GM21360 (cell line): ENCODE measurements around the gene PRDM16.

Experiments used
- ATAC-seq: cut with Tn5 transposase; IDR thresholded peaks from one replicate; pipeline ENCODE4 v1.9.1; 2021; ENCODE audit warnings: mild to moderate bottlenecking, moderate library complexity; ENCODE audit not compliant: unreplicated experiment

The PRDM16 gene

DNA sequence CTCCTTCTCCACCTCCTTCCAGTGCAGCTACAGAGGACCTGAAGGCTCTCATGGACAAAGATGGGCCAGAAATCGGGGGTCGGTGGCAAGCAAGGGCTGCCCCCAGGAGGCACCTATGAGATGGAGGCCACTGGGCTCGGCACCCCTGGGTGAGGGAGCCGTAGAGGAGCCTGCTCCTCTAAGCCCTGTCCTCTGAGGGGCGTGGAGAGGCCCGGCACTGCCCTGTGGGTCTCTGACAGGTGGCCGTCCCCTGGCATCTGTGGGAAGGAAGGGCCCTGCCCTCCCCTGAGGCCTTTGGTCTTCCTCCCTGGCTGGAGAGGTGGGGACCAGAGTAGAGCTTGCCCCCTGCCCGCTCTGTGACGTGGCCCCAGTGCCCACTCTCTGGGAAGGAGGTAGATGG, 30.9 kb downstream of the PRDM16 start:
- ATAC-seq = no peak

DNA sequence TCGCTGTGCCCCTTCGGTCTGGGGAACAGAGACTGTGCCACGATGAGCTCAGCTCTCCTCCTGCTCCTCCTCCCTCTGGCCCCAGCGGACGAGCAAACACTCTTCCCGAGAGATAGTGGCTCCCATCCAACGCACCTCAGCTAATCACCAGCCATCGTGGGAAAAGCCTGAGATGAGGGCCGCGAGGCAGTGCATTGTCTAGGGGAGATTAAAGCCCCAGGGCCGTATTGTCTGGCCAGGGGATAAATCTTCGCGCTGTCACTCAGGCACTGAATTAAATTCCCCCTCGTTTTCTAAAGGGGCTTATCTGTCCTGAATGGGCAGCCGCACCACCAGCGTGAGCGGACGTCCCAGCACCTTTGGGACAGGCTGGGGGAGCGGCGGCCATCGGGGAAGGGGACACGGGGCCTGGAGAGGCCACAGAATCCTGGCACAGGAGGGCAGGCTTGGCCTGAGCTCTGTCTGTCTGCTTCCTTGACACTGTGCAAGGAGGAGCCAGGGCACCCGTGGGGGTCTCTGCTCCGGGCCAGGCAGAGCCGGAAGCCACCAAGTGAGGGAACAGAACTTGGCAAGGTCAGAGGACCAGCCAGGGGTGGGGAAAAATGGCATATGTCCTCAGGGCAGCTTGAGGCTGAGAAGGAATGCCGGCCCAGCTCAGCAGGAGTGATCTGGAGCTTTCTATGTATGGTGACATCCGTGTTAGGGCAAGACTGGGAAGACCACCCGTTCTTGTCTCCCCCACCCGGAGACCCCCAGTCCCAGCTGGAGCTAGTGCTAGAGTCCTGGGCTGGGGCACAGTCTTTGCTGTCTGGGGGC, 32.3 kb downstream of the PRDM16 start:
- no peak for ATAC-seq

DNA sequence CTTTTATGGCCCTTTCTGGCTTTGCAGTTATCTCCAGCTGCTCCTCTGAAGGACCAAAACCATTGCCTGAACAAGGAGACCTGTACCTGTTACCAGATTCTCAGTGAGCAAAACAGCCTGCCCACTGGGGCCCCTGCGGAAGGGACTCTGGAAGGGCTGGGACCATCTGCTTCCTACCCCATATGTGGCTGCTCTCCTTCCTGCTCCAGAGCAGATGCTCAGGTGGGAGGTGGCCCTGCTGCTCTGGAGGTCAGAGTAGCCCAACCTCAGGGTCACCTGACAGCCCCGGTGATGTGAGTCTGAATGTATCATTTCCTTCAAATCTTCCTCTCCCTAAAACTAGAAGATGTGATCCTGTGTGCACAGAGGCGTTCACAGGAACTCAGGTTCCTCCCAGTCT, 33.6 kb downstream of the PRDM16 start:
- ATAC-seq = no peak

DNA sequence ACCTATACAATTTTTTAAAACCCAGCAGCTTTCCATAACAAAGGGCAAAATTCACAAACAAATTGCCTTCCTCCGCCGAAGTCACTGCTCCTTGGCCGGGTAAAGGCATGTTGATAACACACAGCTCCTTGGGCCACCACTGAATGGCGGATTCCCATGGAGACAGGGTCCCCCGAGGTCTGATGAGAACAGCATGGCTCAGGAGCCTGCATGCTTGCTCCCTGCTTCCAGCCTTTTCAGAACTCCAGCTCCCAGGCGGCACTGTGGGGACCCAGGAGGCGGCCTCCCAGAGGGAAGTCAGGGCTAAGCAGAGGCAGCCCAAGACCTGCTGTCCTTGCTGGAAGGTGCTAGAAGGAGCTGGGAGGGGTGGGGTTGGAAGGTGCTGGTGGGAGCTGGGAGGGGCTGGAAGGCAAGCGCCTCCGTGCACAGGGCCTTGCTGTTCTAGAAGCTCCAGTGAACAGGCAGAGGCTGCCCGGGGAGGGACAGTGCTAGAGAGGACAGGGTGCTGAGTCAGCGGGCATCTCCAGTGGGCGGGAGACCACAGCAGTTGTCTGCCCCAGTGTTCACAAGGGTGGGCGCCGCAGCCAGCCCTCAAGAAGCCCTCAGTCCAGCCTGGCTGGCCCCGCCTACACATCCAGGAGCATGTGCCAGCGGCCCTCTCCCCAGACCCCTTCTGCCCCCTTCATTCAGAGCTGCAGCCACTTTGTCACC, 35.1 kb downstream of the PRDM16 start:
- no peak for ATAC-seq

DNA sequence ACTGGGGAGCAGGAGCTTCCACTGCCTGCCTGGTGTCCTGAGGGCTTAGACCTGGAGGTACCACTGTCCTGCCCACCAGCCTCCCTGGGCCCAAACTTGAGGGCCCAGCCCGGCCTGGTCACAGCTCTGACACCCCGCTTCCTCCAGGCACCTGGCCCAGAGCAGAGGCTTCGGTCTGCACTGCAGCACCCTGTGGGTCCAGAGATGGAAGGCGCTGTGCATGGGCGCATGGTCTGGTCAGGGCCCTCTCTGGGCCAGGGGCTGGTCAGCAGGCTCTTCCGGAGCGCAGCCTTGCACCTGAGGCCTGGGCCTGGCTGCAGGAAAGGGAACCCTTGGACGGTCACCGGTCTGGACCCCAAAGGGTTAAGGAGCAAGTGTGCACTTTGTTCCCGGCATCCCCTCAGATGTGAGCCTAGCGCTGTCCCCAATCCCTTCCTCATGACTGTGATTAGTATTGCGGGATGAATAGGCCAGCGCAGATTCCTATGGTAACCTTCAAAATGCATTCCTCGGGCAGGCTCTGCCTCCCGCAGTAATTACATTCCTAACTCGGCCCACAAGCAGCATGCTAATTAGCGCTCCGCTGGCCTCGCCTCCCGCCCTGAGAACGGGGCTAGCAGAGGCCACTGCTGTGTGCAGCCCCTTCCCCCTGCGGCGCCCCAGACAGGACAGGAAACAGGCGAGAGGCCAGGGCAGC, 36.3 kb downstream of the PRDM16 start:
- no peak for ATAC-seq

DNA sequence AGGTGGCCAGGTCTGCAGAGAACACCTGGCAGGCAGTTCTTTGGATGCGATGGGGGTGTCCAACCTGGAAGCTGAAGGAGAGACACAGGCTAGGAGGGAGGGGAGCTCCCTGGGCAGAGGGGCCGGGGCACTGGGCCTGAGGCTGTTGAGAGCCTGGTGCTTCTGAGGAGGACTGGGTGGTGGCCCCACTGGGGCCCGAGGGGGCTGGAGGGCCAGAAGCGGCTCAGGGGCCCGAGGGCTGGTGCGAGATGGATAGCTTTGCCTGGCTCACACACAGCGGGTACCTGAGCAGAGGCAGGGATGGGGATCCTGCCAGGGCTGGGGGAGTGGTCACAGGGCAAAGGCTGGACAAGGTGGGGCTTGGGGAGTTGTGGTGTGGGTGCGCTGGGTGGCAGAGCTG, 37.2 kb downstream of the PRDM16 start:
- no peak for ATAC-seq

DNA sequence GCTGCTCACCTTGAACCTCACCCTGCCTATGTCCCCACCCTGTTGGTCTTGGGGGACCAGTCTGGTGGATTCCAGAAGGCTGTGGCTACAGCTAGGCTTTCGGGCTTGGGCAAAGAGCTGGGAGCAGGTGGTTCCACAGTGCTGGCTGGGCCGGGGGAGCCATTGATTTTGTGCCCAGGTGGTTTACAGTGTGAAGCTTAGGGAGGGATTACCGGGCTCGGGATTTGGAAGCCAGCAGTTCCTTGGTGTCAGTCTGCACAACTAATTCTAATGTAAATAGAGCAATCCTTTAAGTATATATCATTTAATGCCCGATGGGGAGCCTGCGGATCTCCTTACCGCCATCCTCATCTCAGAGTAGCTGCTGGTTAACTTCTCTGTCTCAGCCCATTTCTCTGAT, 38.2 kb downstream of the PRDM16 start:
- no peak for ATAC-seq

DNA sequence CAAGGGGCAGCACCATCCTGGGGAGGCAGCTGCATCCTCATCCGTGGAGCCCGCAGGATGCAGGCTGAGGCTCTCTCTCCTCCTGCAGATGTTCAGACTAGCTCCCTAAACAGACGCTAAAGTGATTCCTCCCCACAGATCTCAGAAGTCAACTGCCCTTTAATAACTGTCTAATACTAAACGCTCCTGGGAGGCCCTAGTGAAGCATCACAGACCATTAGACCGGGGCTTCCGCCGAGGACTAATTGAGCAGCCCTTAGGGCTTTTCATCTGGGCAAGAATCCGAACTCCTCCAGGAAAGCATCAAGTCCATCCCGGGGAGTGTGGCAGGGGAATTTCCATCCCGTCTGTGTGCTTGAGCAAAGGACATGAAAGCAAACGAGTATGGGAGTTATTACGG, 40.4 kb downstream of the PRDM16 start:
- no peak for ATAC-seq

DNA sequence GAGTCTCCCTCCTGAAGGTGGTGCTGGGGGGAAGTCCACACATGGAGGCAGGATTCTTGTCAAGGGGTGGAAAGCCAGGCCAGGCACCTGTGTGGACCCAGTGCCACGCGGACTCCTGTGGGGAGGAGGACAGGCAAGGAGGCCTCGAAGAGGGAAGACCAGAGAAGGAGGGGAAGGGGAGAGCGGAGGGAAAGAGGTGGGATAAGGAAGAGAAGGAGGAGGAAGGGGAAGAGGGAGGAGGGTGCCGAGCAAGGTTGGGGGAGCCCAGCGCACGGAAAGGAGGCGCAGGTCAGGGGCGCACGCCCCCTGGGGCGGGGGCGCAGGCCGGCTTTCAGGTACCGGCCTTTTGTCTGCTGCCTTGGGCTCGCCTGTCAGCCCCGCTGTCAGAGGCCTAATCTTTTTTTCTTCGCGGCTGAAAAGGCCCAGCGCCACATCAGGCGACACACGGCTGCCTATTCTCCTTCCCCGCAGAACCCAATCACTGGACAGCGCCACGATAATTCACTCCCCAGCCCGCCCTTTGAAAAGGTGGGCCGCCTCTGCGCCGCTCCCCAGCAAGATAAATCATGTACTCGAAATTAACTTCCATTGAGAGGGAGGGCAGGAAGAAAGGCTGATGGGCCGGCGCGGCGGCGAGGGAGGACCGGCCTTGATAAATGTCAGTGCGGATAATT, 42.5 kb downstream of the PRDM16 start:
- no peak for ATAC-seq

DNA sequence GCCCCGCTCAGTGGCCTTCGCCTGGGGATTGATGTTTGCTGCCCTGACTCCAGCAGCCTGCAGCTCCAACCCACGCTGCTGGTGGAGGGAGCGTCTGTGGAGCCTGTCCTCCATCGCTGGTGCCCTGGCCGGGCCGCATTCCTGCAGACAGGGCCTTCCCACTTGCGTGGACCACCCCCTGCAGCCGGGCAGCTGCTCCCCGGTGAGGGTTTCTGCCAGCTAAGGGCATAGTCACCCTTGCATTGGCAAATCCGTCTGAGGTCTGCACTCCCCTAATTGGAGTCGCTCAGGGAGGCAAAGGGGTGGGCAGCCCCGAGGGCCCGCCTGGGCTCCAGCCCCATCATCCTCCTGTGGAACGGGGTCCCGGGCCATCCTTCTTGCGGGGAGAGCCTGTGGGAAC, 43.5 kb downstream of the PRDM16 start:
- ATAC-seq = no peak

DNA sequence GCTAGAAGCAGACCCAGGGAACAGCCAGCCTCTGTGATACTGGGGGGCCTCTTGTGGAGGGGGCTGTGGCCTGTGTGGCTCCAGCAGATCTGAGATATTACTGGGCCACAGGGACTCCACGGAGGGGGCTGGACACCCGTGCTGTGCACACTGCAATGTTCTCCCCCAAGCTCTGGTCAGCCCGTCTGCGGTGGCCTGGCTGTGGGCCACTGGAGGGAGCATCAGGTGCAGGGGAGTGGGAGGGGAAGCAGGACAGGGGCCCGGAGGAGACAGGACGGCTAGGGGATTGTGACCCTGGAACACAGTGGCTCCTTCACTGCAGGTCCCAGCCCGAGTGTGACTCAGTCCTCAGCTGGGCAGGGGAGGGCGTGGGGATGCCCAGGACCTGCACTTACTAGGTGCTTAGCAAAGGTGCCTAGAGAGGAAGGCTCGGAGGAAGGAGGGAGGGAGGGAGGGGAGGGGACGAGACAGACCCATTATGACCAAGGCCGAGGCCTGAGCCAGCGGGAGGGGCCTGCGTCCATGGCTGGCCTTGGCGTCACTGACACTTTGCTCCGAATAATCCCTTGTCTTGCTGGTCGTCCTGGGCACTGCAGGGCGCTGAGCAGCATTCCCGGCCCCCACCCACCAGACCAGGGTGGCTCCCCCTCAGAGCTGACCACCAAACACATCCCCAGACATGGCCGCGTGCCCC, 44.2 kb downstream of the PRDM16 start:
- ATAC-seq = no peak

DNA sequence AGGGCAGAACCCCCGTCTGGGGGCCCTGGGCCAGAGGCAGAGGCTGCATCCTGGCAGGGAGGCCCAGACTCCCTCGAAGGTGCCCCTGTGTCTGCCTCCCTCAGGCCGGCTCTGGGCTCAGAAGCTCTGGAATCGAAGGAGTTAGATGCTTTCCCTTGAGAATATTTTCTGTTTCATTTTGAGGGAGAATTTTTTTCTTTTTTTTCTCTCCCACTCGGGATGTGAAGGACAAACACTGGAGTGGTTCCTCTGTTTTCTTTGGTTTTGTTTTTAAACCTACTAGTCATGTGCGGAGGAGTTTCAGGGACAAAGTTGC, 44.7 kb downstream of the PRDM16 start:
- no peak for ATAC-seq

DNA sequence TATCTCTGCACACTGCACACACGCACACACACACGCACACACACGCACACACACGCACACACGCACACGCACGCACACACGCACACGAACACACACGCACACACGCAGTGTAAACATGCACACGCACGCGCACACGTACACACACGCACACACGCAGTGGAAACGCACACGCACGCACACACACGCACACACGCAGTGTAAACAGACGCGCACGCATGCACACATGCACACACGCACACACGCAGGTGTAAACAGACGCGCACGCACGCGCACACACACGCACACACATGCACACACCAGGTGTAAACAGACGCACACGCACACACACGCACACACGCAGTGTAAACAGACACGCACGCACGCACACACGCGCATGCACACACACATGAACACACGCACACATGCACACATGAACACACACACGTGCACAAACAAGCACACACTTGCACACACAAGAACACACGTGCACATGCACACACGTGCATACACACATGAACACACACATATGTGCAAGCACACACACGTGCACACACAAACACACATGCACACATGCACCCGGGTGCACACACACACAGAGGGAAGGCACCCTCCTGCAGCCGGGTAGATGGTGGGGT, 45.2 kb downstream of the PRDM16 start:
- ATAC-seq = no peak

DNA sequence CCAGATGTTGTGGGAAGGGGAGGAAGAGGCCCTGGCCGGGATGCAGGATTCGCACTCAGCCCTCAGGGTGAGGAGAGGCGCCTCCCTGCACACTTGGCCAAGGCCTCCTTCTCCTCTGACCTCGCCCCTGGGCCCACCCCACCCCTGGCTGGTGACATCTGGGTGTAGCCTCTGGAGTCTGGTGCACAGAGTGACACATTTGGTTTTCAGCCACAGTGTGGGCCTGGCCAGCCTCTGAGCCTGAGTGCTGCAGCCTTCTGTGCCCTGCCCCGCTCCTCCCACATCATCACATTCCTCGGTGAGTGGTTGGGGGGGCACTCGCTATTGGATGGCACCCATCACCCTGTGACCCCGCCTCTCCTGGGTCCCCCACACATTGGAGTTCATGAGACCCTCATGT, 45.8 kb downstream of the PRDM16 start:
- ATAC-seq = no peak

DNA sequence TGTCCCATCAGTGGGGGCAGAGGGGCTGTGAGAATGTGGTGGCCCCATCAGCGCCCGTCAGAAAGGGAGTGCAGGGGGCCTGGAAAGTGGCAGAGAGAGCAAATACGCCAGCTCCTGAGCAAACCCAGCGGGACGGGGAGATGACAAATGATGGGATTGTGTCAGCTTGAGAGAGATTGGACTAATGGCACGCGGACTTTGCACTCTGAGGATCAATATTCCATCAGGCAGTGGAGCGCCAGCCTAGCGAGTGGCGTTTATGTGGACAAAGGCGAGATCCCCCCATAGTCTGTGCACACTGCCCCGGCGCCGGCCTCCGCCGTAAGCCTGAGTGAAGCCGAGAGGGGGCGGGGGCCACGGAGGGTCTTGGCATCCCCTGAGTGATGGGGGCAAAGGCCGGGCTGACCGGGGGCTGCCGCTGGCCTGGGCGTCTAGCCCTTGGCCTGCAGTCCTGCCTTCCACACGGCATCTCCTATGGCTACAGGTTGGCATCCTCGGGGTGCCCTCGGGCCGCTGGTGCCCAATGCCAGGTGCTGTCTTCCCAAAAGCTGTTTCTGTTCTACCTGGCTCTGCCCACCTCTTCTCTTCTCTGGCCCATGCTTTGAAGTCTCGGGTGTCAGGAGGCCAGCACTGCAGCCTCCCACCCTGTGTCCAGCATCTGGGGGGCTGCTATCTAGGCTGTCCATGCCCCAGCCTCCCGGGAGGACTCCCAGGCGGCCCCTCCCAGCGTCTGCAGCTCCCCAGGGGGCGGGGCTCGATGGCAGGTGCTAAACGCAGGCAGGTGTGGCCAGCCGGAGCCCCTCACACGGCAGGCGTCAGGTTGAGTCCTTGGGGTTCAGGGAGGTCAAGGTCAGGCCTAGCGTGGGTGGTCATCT, 46.5 kb downstream of the PRDM16 start:
- no peak for ATAC-seq

DNA sequence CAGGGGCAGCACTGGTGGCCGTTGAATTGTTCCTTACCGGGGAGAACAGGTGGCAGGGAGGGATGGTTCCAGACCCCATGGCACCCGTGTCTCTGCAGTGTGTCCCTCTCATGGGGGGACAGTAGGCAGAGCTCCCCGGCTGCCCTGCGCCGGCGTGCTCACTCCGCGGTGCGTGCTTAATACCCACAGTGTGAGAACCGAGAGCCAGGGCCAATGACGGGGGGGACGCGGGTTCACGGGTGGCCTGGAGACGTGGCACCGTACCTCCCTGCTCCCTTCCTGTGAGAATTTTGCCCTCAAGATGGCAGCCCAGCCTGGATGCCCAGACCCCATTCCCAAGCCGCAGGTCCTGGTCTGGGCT, 47.1 kb downstream of the PRDM16 start:
- no peak for ATAC-seq

DNA sequence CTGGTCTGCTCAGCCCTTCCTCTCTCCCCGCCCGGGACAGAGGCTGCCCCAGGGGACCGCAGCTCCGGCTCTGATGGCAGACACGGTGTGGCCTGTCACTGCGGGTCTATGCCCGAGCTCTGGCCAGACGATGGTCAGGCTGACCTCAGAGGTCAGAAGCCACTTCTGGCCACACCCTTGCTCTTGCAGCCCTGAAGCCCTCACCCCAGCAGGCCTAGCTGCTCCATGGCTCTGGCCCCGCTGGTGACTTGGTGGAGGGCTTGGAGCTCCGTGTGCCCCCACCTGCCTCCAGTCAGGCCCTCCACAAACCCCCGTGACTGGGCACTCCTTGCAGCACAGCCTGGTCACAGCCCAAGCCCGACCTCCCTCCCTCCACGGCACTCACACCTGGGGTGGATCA, 47.6 kb downstream of the PRDM16 start:
- no peak for ATAC-seq

DNA sequence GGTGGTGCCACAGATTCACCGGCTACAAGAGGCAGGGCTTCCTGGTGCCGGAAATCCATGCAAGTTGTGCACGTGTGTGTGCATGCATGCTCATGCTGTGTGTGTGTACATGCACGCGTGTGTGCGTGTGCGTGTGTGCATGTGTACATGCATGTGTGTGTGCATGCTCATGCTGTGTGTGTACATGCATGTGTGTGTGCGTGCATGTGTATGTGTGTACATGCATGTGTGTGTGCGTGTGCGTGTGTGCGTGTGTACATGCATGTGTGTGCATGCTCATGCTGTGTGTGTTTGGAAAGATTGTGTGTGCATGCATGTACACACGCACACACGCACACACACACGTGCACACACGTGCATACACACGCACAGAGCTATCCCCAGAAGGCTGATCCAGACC, 48.9 kb downstream of the PRDM16 start:
- ATAC-seq = no peak

DNA sequence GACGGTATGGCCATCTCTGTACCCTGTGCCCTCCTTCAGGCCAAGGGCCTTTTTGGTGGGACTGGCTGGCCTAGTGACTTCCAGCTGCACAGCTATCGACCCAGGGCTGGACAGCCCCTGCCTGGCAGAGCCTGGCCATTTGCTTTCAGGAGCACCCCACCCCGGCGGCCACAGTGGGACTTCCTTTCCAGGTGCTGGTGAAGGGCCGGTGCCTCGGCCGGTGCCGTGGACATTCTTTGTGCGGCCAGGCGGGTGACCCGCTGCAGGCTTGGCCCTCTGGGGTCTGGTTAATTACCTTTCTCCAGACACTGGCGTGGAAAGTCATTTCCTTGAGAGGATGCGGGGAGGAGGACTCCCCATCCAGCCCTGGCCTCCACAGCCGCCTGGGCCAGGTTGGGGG, 50.1 kb downstream of the PRDM16 start:
- no peak for ATAC-seq

DNA sequence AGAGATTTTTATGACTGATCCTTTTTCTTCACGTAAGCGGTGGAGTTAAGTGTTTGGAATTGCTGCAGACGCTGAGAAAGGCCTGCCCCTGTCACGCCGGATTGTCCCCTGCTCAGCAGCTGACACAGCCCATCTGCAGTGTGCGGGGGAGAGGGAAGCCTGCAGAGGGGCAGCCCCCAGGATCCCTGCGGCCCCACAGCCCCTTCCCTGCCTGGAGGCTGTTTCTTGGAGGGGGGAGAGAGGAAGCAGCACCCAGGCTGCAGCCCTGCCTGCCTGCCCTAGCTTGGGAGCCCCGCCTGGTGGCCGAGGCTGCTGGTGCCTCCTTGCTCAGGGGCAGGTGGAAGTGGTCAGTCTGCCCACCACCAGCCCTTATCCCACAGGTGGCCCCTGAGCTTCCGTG, 50.7 kb downstream of the PRDM16 start:
- no peak for ATAC-seq
